ENCODE results near the gene SLC23A2.

Gene SLC23A2

GRCh38 chr20:4820806-4821518 lies 180.3 kb downstream of the SLC23A2 start:
- DNase-seq (ENCODE audit: low read depth in 1 of 2, low spot score in 1 of 2): no peak

DNA sequence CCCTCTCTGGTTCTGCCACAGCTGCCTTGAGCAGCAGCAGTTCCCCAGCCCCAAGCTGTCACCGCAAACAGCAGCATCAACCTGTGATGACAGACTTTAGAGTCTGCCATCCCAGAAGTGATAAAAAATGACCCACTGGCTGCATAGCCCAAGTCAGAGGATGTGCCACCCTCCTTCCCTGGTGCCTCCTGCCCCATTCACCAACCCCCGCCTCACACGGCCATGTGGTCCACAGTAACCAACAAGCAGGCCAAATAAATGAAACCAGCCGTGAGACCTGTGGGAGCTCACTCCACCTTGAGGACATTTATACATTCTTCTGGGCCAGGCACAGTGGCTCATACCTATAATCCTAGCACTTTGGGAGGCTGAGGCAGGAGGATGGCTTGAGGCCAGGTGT lies 181.4 kb downstream of the SLC23A2 start:
- DNase-seq (ENCODE audit: low read depth in 1 of 2, low spot score in 1 of 2): no peak

DNA sequence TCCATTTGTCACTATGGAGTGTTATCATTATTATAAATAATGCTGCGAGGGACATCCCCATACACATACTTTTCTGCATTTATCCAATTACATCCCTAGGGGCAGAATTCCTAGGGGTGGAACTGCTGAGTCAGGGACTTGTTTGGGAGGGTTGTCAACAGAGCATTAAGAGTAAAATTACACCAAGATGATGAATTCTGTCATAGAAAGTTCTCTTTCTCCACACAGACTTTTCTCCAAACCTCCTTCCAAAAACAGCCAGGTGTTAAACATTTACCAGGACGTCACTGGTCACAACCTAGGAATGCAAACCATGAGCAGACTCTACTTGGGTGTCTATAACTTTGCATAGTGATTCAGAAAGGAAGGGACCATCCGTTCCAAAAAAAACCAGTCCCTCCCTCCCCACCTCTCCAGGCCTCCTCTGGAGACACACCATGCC lies 184.1 kb downstream of the SLC23A2 start:
- DNase-seq (ENCODE audit: low read depth in 1 of 2, low spot score in 1 of 2): no peak

DNA sequence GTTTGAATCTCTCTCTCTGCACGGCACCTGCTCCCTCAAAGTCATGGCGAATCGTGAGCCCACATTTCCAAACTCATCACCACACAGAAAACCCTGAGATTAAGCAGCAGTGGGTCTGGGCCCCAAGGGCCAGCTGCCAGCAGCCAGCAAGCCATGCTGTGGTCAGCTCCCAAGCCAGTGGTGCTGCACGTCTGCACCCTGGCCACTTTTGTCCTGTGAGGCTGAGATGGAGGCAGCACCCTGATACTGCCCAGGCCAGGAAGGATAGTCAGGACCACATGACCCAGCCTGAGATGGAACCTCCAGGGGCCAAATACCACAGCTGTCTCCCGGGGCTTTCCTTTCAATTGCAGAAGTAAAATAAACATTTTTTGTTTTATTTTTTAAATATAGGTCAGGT lies 185.7 kb downstream of the SLC23A2 start:
- DNase-seq (ENCODE audit: low read depth in 1 of 2, low spot score in 1 of 2): no peak

DNA sequence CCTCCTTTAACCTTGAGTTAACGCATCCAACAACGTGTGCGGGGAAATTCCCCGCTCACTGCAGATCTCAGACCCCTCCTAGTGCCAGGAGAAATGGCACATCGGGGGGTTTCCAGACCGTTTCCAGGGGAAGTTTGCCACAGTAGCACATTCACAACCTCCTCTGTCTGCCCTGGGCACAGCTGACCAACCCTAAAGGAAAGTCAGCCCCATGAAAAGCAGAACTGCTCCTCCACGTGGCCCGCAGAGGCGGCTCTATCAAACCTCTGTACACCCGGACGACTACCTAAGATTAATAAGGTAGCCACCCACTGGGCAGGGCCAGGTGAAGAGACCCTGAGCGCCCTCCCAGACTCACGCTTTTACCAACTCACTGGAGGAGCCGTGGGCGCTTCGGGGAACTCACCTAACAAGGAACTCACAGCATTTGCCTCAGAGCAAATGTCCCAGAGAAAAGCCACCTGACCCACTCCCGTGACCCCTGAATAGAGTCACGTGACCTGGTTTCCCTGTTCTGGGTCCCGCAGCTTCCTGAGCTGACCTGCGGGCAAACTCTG lies 186.5 kb downstream of the SLC23A2 start:
- no peak for DNase-seq (ENCODE audit: low read depth in 1 of 2, low spot score in 1 of 2)

DNA sequence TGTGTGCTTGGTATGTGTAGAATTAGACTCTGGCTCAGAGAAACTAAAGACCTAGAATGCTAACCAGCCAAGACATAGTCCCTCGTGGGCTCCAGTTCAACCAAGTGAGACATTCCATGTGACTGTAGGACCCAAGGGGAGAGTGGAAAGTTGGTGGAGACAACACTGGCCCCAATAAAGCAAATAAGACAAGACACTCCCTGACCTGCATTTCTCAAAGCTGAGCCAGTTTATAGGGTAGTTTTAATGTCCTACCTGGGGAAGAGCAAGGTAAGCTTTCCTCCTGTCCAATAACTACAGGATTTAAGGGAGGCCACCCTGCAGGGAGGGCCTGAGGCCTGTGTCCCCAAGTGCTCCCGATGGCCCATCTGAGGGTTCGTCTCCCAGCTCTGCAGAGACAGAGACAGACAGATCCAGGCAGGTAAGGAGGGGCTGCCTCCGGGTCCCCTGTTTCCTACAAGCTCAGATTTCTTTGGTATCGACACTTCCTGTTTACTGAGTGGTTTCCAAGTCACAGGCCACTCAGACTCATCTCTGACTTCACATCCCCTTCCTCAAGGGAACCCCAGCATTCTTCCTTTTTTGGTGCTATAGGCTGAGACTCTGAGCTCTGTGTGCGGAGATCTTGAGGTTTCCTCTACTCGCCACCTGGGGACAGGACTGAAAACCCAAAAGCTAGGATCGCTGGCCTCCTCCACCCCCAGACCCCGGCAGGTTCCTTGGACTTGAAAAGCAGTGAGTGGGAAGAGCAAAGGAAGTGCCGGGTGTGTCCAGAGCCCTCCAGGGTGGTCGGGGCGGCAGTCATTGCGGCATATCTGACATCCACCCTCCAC lies 187.2 kb downstream of the SLC23A2 start:
- peak; percentile 51 to 52 for DNase-seq (ENCODE audit: low read depth in 1 of 2, low spot score in 1 of 2)

- DNase-seq (ENCODE audit: low read depth in 1 of 2, low spot score in 1 of 2): no peak
These were observed 188.0 kb downstream of the SLC23A2 start for GRCh38 chr20:4813076-4813862.

DNA sequence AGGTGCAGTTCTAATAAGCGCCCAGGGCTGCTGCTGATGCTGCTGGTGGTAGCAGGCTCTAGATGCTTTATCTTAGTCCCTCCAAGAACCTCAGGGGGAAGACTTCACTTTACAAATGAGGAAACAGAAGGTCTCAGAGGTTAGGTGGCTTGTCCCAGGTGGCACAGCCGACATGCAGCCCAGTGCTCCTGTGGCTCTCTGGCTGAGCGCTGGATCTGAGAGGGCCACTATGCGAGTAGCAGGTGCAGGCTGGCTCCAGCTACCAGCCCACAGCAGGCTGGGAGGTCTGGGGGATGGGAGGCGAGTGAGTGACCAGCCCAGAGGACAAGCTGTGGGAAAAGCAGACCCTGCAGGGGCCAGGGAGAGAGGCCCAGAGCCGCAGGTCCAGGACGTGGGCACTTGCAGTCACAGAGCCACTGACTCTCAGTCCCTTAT lies 188.7 kb downstream of the SLC23A2 start:
- no peak for DNase-seq (ENCODE audit: low read depth in 1 of 2, low spot score in 1 of 2)

GRCh38 chr20:4812216-4812615 lies 189.1 kb downstream of the SLC23A2 start:
- DNase-seq (ENCODE audit: low read depth in 1 of 2, low spot score in 1 of 2): no peak

- DNase-seq (ENCODE audit: low read depth in 1 of 2, low spot score in 1 of 2): peak in 1 of 2 donors; percentile 45
These were observed 189.6 kb downstream of the SLC23A2 start for GRCh38 chr20:4811661-4812181.

- no peak for DNase-seq (ENCODE audit: low read depth in 1 of 2, low spot score in 1 of 2)
These were observed 190.1 kb downstream of the SLC23A2 start for GRCh38 chr20:4811257-4811656.

DNA sequence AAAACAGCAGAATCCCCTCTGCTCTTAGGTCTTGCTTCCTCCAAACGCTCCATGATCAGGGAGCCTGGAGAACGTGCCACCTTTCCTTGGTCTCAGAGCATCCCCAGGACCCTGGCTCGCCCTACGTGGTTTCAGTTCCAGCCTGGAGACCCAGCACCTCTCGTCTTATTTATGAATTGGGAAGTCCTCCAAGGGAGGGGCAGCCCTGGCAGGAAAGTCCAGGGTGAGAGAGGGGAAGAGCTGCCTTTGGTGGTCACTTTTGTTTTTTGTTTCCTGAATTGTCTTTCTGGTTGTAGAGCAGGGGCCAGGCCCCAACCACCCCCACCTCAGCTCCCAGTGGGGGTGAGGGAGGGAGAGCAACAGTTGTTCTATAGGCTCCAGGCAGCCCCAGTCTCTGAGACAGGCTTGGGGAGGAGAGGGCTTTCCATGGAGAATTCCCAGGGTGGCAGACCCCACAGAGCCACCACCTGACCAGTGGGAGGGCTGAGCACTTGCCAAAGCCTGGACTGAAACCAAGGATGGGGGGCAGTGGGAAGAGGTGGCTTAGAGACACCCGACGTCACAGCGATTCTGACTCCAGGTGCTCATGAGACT lies 190.8 kb downstream of the SLC23A2 start:
- DNase-seq (ENCODE audit: low read depth in 1 of 2, low spot score in 1 of 2): no peak

- no peak for DNase-seq (ENCODE audit: low read depth in 1 of 2, low spot score in 1 of 2)
These were observed 191.6 kb downstream of the SLC23A2 start for GRCh38 chr20:4809707-4810106.

DNA sequence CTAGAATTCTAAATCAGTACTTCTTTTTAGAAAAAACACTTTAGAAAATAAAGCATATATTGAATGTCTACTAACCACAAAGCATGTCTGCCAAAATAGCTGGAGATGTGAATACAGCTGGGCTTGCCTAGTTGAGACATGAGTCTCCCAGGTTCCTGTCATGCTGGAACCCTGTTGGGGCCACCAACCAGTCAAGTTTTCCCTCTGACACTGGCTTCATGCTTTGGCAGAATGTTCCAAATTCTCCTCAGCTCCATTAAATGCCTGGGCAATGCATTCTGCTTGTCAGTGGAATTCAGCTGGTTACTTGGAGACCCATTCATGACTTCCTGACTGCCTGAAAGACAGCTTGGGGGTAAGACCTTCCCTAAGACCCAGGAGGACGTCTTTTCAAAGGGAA lies 192.4 kb downstream of the SLC23A2 start:
- no peak for DNase-seq (ENCODE audit: low read depth in 1 of 2, low spot score in 1 of 2)

- DNase-seq (ENCODE audit: low read depth in 1 of 2, low spot score in 1 of 2): no peak
These were observed 195.5 kb downstream of the SLC23A2 start for GRCh38 chr20:4805663-4806449.

DNA sequence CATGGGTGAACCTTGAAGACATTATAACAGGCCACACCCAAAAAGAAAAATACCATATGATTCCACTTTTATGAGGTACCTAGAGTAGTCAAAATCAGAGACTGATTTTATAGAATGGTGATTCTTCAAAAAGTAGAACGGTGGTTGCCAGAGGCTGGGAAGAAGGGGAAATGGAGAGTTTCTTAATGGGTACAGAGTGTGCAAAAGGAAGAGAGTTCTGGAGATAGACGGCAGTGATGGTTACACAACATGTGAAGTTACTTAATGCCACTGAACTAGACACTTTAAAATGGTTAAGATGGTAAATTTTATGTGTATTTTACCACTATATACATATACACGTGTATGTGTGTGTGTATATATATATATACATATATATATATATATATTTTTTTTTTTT lies 198.8 kb downstream of the SLC23A2 start:
- no peak for DNase-seq (ENCODE audit: low read depth in 1 of 2, low spot score in 1 of 2)
